SK-N-SH (cell line): Measurements from ENCODE around the gene GALNT8.

Source experiments
- CTCF ChIP-seq: fragments of 200-600 bp; sonication (generic); IDR thresholded peaks from 2 replicates; pipeline ENCODE4 v1.6.1; 2017; ENCODE audit warnings: antibody characterized with exemption, mild to moderate bottlenecking, moderate library complexity
- GABPA ChIP-seq: IDR thresholded peaks from 2 replicates; pipeline ENCODE4 v1.4.0; 2012; ENCODE audit warnings: low read depth, mild to moderate bottlenecking
- GATA2 ChIP-seq: sonication (generic); formaldehyde crosslinking; IDR thresholded peaks from 2 replicates; pipeline ENCODE4 v1.5.0; 2020; ENCODE audit warnings: mild to moderate bottlenecking, missing genetic modification reagents
- JUND ChIP-seq: IDR thresholded peaks from 2 replicates; pipeline ENCODE4 v1.4.0; 2012
- RAD21 ChIP-seq: IDR thresholded peaks from 2 replicates; pipeline ENCODE4 v1.6.1; 2012; ENCODE audit warnings: mild to moderate bottlenecking, low read length

- no peak for TF ChIP-seq CTCF
- TF ChIP-seq RAD21, result no peak
- no peak for TF ChIP-seq JUND
- no peak for TF ChIP-seq GATA2 (CRISPR knock-in tag)
- TF ChIP-seq GABPA, result no peak
Observed at GRCh38 chr12:4700621-4701026, 19.6 kb upstream of the GALNT8 start.
